Measurements from ENCODE around the gene GALE. TPM values are rescaled to one million over a fixed set of nuclear protein-coding genes. Genes with fewer than 3 reads are reported as not detected.

GALE gene
- total RNA-seq, 2 donors from 2014 or later: 26.3 to 27.3 TPM

DNA sequence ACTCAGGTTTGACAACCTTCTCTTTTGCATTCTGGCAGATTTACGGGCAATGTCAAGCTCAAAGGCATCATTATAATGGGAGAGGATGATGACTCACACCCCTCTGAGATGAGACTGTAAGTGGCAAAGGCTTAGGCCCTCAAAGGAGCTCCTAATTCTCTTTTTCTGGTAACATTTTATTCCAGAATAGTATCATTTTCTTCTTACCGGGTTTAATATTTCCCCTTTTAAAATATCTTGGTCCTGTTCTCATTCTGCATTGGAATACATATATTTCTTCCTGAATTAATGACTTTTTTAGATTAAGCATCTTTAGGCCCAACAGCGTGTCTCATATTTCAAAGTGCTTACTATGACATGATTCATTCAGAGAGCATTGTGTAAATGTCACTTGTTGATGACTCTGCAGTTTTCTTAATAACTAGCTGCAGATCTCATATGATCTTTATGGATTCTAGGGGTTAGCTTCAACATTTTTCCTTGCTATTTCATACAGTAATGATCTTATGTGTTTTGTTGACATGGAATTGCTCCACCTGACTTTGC lies 20.7 kb downstream of the GALE start:
- DNase-seq (ENCODE audit: low spot score): no peak
- Histone ChIP-seq H3K27me3 (replicated peaks; ENCODE audit: insufficient read depth) (no peaks in the 10 kb centered on the region), H3K4me1 (replicated peaks) (peaks cover 6% of the 10 kb centered on the region), H3K4me3 (peak overlapping the region in 1 of 2 donors; percentile 87), H3K9me3 (no peaks in the 10 kb centered on the region), H3K36me3 (no peaks in the 10 kb centered on the region), H3K27ac (no peak overlapping the region)
- intact Hi-C loops (cut with DNase I): no loop called here
- peak; percentile 23 for TF ChIP-seq POLR2AphosphoS5 (IDR thresholded peaks at IDR 0.05)
- TF ChIP-seq, protein P1, sequence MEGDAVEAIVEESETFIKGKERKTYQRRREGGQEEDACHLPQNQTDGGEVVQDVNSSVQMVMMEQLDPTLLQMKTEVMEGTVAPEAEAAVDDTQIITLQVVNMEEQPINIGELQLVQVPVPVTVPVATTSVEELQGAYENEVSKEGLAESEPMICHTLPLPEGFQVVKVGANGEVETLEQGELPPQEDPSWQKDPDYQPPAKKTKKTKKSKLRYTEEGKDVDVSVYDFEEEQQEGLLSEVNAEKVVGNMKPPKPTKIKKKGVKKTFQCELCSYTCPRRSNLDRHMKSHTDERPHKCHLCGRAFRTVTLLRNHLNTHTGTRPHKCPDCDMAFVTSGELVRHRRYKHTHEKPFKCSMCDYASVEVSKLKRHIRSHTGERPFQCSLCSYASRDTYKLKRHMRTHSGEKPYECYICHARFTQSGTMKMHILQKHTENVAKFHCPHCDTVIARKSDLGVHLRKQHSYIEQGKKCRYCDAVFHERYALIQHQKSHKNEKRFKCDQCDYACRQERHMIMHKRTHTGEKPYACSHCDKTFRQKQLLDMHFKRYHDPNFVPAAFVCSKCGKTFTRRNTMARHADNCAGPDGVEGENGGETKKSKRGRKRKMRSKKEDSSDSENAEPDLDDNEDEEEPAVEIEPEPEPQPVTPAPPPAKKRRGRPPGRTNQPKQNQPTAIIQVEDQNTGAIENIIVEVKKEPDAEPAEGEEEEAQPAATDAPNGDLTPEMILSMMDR (IDR thresholded peaks at IDR 0.05): no peak
- 69% methylated on average over 3 of the region's 3 CpGs for WGBS

DNA sequence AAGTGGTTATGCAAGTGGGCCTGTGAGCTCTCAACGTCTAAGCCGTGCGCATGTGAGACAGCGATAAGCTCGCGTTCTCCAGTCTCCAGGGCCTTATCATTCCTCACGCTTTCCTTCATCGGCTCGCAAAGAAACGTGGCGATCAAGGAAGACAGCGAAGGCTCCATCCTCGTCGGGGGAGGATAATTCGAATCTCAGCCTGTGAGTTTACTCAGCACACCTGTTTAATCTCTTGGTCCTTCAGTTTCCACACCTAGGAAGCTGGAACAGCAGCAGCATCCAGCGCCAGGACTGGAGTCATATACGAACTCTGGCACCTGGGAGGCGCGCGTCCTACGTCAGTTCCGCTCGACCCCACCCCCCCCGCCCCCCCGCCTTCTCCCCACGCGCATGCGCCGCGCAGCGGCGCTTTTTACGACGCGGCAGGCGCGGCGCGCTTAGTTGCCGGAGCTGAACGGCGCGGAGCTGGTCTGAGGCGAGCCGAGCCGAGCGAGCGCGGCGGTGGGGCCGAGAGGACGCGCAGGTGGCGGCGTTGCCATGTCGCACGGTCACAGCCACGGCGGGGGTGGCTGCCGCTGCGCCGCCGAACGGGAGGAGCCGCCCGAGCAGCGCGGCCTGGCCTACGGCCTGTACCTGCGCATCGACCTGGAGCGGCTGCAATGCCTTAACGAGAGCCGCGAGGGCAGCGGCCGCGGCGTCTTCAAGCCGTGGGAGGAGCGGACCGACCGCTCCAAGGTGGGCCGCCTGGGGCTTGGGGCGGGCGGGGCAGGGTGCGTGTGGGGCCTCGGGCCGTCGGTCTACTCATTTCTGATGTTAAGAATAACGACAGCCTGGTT lies 22.4 kb downstream of the GALE start, which contains the start of gene PITHD1:
Gene PITHD1 (plus strand): TSS at position 440 of the 836 bp plus-strand sequence. CDS start 98 bp downstream, at position 538.
- Histone ChIP-seq H3K36me3 (no peaks in the 10 kb centered on the region), H3K9me3 (no peaks in the 10 kb centered on the region), H3K4me1 (replicated peaks) (peaks cover 6% of the 10 kb centered on the region), H3K27ac (peak within 1 kb of the TSS; percentile 86 to 91), H3K27me3 (replicated peaks; ENCODE audit: insufficient read depth) (no peaks in the 10 kb centered on the region), H3K4me3 (peak within 1 kb of the TSS; percentile 87 to 98)
- peak; percentile 76 for DNase-seq (ENCODE audit: low spot score)
- under 1% methylated on average over 29 of the region's 91 CpGs for WGBS
- TF ChIP-seq, protein P1 (IDR thresholded peaks at IDR 0.05): peak in 2 of 4 experiments; percentile 8 to 21
- TF ChIP-seq POLR2A (IDR thresholded peaks at IDR 0.05) (peak; percentile 85), POLR2AphosphoS5 (IDR thresholded peaks at IDR 0.05) (peak; percentile 77)
- intact Hi-C loops (cut with DNase I): no loop called here

DNA sequence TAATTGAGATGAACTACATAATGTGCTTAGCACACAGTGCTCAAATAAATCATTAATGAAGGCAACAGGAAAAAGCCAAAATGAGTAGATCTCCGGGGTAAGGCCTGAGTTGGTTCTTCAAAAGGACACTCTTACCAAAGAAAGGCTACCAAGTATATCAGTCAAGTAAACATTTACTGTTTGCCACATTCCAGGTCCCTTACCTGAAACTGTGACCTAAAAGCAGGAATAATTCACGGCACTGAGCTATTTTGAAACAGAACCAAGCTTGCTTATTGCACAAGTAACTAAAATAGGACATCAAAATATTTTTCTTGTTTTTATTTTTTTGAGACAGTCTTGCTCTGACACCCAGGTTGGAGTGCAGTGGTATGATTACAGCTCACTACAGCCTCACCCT lies 24.3 kb downstream of the GALE start:
- Histone ChIP-seq H3K4me3 (no peak overlapping the region), H3K27ac (no peak overlapping the region), H3K9me3 (no peaks in the 10 kb centered on the region), H3K27me3 (replicated peaks; ENCODE audit: insufficient read depth) (no peaks in the 10 kb centered on the region), H3K4me1 (replicated peaks) (peaks cover 6% of the 10 kb centered on the region), H3K36me3 (no peaks in the 10 kb centered on the region)
- TF ChIP-seq POLR2AphosphoS5 (IDR thresholded peaks at IDR 0.05) (no peak), POLR2A (IDR thresholded peaks at IDR 0.05) (no peak)
- TF ChIP-seq, protein P1 (IDR thresholded peaks at IDR 0.05): no peak
- 87% methylated on average over 2 of the region's 2 CpGs for WGBS
- intact Hi-C loops (cut with DNase I): no loop called here
- no peak for DNase-seq (ENCODE audit: low spot score)

DNA sequence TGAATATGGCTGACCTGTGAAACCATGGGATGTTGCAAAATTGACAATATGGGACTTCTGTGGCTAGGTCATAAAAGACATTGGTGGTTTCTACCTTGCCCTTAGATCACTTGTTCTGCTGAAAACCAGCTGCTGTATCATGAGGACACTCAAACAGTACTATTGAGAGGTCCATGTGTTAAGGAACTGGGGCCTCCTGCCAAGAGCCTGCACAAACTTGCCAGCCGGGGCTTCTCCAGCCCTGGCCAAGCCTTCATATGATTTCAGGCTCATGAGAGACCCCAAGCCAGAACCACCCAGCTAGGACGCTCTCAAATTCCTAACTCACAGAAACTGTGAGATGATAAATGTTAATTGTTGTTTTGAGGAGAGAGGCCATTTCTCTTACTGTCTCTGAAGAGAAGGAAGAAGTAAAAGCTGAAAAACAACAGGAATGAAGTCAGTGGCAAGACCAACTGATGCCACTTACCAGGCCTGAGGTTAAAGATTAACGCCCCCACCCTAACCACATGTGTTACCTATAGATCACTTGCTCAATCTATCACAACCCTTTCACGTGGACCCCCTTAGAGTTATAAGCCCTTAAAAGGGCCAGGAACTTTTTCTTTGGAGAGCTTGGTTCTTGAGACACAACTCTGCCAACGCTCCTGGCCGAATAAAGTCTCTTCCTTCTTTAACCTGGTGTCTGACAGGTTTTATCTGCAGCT lies 26.2 kb downstream of the GALE start:
- Histone ChIP-seq H3K9me3 (no peaks in the 10 kb centered on the region), H3K4me1 (replicated peaks) (no peaks in the 10 kb centered on the region), H3K27me3 (replicated peaks; ENCODE audit: insufficient read depth) (no peaks in the 10 kb centered on the region), H3K36me3 (no peaks in the 10 kb centered on the region), H3K4me3 (no peak overlapping the region), H3K27ac (no peak overlapping the region)
- TF ChIP-seq POLR2A (IDR thresholded peaks at IDR 0.05): no peak
- TF ChIP-seq, protein P1 (IDR thresholded peaks at IDR 0.05): no peak
- no peak for TF ChIP-seq POLR2AphosphoS5 (IDR thresholded peaks at IDR 0.05)
- DNase-seq (ENCODE audit: low spot score): no peak
- intact Hi-C loops (cut with DNase I): loop anchor here (5.0 kb wide), 1 partner anchor 143 kb away; no protein-coding TSS in a partner anchor
- WGBS: 74% methylated on average over 6 of the region's 6 CpGs

Measured in prostate gland (tissue), 2 donors.